ENCODE results near the gene DPP10.

GRCh38 chr2:114929225-114929624, 486.8 kb downstream of the DPP10 start:
- no peak for TF ChIP-seq CTCF (IDR thresholded peaks at IDR 0.05)
- no peak for TF ChIP-seq POLR2A (IDR thresholded peaks at IDR 0.05)
